Left lobe of liver (tissue), 2 donors: ENCODE results near the gene SLC13A3. TPM values are rescaled to one million over a fixed set of nuclear protein-coding genes. Genes with fewer than 3 reads are reported as not detected.

ENCODE experiments used
- ATAC-seq: fragments of 200-7000 bp; cut with Tn5 transposase; one replicate; pipeline ENCODE4 v1.9.1; 2020; ENCODE audit warnings: mild to moderate bottlenecking, moderate library complexity
- DNase-seq: peaks from one replicate; pipeline ENCODE4 v3.0.0-alpha.2; 2020; ENCODE audit warnings: low spot score
- total RNA-seq: library from RNA; stranded (reverse); gene quantifications from one replicate; pipeline ENCODE4 v1.2.1, GENCODE V29; 2021
- donor health status: DM: no; HTN: no; CAD: no; lungs with moderate emphysema.
- donor health status: DM: no; HTN: yes; CAD: no.

Gene SLC13A3
- total RNA-seq, 1 donor from 2014 or later = 7.1 TPM

DNA sequence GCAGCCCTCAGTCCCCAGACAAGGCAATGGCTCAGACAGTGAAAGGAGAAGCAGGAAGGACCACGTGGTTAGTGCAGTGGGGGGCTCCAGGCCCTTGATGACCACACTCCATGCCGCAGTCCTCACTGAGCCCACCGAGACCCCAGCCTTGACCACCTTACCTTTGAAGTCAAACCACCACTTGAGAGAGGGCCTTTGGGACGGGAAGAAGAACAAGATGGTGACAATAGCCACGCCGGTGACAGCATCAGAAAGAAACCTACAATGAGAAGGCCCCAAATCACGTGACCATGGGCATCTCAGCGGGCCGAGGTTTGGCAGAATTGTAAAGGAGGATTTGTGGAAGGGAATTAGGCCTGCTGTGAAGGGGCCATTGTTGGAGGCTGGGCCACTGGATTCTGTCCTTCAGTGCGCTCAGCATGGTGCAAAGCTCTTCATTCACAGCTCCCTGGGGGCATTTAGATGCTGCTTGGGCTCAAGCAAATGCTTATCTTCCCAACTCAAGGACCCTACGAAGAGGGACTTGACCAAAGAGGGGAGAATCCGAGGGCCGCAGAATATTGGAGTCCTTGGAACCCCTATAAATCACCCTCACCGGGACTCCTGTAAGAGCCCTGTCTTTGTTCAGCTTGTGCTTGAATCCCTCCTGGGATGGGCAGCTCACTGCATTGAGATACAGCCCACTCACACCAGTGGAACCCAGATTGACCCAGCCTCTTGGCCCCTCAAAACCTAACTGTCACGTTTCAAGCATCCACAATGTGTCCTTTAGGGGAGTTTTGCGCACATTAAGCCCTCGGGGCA lies 67.6 kb downstream of the SLC13A3 start:
- ATAC-seq (no peak), DNase-seq (no peak)

- DNase-seq (no peak), ATAC-seq (no peak)
Observed at GRCh38 chr20:46582648-46583047, 68.6 kb downstream of the SLC13A3 start.

DNA sequence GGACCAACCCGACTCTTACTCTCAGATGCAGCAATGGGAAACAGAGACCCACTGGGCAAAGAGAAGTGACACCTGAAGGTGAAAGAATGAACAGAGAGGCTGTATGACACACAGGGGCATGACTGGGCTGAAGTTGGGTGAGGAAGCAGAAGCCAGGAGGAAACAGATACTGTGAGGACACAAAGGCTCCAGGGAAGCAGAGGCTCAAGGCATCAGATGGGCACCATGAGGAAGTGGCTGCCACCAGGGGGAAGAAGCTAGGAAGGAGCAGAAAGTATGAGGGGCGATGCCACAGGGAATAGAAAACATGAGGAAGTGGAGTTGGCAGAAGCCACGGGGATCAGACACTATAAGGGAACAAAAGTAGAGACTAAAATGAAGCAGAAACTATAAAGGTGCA lies 69.9 kb downstream of the SLC13A3 start:
- no peak for DNase-seq

DNA sequence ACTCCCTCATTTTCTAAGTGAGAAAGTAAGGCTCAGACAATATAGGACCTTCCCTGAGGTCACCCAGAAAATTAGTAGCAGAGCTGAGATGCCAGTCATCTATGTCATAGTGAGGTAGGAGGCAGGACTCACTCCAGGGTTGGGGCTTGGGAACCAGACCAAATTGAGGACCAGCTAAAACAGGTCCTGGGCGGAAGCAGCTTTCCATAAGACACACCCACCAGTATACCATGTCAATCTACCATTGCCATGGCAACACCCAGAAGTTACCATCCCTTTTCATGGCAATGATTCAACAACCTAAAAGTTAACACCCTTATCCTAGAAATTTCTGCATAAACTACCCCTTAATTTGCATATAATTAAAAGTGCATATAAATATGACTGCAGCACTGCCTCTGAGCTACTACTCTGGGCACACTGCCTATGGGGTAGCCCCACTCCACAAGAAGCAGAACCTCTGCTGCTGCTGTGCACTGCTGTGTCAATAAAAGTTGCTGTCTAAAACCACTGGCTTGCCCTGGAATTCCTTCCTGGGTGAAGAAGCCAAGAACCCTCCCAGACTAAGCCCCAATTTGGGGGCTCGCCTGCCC lies 70.5 kb downstream of the SLC13A3 start:
- ATAC-seq (no peak), DNase-seq (no peak)

More for the DNA sequence above, 69.9 kb downstream of the SLC13A3 start:
- no peak for ATAC-seq

DNA sequence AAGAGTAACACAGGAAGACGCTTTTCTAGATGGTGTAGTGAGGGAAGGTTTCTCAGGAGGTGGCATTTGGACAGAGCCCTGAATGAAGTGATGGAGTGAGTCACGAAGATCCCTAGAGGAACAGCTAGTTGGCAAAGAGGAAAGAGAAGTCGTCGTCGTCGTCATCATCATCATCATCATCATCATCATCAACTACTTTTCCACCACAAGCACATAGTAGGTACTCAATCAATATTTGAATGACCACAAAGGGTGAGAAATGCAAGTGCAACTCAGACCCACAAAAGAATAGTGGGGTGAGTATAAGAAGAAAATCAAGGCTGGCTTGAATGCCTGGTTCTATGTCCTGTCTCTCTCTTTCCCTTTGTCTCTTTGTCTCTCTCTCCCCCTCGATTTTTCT lies 72.5 kb downstream of the SLC13A3 start:
- no peak for ATAC-seq
- no peak for DNase-seq

- DNase-seq (no peak), ATAC-seq (no peak)
Observed at GRCh38 chr20:46576774-46577395, 74.4 kb downstream of the SLC13A3 start.

DNA sequence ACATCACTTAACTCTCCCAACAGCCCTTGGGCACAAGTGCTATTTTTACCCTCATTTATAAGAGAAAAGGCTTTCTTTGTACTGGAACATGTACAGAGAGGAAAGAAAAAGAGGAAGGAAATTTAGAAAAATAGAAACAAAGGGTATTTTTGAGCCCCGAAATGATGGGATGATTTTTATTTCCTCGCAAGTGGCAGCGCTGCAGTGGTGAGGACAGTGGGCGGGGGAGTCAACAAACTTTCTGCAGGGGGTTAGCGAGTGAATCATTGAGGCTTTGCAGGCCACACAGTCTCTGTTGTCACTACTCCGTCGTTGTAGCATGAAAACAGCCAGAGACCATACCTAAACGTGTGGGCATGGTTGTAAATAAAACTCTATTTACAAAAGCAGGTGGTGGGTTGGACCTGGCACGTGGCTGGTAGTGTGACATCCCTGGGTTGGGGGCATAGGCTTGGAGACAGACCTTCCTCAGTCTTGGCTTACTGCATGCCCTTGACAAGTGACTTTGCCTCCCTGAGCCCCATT lies 75.3 kb downstream of the SLC13A3 start:
- no peak for DNase-seq

DNA sequence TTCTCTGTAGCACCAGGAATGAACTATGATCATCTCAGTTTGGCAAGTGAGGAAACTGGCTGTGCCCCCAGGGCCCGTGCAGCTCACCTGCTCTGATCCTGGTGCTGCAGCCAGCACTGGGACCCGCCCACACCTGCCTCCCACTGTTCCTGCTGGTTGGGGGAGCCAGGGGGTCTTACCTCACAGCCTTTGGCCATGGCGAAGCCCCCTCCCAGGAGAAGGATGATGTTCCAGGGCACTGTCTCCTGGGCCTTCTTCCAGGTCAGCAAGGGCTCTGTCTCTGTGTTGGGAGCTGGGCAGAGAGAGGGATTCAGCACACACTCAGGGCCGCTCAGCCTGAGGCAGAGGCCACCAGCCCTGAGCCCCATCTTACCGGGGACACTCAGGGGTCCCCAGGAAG lies 75.9 kb downstream of the SLC13A3 start:
- ATAC-seq (no peak), DNase-seq (no peak)

More for the DNA sequence above, 75.3 kb downstream of the SLC13A3 start:
- ATAC-seq = no peak

DNA sequence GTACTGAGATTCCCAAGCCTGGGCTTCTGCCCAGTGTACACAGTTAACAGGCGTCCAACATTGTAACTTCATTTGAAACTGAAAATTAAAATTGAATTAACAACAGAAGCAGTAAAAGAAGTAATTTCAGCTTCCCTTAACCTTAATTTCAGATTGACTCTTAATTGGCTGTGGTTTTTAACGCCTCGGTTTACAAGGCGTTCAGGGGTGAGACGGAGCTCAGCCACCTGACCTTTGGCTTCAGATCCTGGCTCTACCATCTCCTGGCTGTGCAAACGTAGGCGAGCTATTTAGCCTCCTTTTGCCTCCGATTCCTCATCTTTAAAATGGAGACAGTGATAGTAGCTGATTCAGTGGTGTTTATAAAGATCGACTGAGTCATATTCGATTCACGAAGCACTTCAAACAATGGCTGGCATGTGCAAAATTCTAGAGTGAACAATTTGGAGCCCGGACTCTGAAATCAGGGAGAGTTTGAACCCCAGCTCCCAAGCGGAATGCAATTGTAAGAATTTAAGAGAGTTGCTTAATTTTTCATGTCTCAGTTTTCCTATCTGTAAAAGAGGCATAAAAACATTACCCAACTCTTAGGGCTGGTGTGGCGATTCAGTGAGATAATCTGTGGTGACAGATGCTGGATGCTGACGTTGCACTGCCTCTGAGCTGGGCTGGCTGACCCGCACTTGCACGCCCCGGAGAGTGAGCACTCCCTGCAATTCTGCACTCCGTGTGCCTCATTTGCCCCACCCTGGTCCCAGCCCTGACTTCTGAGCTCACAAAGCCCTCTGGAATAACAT lies 77.3 kb downstream of the SLC13A3 start:
- DNase-seq = no peak
- ATAC-seq = peak; percentile 52

DNA sequence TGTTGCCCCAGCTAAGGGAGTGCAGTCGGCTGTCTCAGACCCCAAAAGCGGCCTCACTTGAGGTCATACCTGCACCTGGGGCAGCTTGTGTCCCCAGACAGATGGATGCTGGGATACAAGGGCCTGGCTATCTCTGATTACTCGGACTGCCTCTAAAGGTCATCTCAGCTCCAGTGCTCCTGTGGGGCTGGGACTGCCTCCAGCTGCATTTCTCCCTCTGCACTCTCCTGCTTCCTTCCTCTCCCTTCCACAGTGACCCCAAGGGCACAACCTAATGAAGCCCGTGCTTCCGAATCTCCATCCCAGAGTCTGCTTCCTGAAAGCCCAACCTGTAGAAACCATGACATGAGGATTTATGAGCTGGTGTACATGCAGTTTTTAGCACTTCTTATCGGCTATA lies 78.0 kb downstream of the SLC13A3 start:
- no peak for ATAC-seq

GRCh38 chr20:46572790-46573189 lies 78.5 kb downstream of the SLC13A3 start:
- no peak for DNase-seq
- no peak for ATAC-seq

More for the DNA sequence above, 78.0 kb downstream of the SLC13A3 start:
- no peak for DNase-seq

DNA sequence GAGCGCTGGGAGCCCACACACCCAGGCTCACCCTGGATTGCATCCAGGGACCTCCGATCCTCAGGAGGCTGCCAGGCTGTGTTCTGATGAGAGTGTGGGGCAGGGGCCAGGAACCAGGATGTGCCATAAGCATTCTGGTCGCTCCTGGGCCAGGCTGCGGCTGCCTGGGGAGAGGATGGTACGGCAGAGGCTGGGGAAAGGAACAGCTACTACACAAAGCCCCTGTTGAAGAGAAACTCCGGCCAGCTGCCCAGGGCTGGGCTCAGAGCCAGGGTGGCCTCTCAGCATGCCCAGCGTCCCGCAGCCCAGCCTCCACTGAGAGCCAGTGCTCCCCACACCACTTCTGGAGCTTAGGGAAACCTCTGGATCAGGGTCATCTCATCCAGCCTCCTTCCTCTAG lies 79.1 kb downstream of the SLC13A3 start:
- ATAC-seq = peak; percentile 22
- no peak for DNase-seq

DNA sequence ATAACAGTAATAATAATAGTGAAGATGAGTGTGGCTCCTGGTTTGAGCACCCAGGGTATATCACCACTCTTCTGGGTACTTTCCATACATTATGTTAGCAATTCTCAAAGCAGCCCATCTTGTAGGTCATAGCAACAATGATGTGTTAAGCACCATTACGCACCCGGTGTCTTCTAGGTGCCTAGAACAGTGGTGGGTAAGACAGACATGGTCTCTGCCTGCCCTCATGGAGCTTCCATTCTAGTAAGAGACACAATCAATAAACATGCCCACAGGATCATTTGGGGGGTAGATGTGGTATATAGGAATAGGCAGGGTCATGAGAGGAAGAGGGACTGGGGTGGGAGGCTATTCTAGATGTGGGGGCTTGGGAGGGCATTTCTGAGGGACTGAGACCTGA lies 79.8 kb downstream of the SLC13A3 start:
- ATAC-seq (no peak), DNase-seq (no peak)

DNA sequence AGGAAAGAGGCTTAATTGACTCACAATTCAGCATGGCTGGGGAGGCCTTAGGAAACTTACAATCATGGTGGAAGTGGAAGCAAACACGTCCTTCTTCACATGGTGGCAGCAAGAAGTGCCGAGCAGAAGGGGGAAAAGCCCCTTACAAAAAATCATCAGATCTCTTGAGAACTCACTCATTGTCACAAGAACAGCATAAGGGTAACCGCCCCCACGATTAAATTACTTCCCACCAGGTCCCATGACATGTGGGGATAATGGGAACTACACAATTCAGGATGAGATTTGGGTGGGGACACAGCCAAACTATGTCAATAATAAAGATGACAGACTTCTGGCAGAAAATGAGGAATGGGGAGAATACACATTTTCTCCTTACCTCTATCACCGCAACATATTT lies 80.3 kb downstream of the SLC13A3 start:
- DNase-seq (no peak), ATAC-seq (no peak)

DNA sequence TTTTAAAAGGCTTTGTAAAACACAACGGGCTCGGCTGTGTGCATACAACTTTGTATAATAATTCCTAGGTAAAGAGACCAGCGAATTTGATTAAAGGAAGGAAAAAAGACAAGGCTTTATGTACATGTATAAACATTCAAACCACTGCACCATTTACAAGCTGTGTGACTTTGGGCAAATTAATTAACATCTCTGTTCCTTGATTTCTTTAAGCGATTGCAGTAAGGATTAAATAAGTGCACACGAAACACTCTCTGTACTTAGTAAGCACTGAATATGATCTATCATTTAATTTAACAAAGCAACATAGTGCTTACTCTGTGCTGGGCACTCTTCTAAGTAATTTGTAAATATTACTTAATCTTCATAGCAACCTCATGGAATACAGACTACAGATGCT lies 81.3 kb downstream of the SLC13A3 start:
- no peak for DNase-seq
- no peak for ATAC-seq

DNA sequence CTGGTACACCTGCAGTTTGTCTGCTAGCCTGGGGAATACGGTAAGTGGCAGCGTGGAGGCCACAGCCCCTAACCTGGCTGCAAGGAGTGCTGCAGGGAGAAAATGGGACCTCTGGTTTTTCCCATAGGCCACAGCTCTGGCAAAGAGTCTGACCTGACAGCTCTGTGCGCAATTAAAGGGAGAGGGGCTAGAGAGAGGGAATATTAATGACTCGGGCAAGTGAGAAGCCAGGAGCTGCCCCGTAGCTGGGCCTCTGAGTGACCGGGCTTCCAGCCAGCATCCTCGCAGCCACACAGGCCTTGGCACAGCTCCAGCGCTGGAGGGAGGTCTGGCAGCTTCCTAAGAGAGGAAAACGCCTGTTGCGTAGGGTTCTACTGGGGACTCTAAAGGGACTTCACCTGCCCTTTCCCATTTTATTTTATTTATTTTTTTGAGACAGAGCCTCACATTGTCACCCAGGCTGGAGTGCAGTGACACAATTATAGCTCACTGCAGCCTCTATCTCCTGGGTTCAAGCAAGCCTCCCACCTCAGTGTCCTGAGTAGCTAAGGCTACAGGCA lies 82.6 kb downstream of the SLC13A3 start:
- peak; percentile 95 for ATAC-seq
- DNase-seq = peak; percentile 95

DNA sequence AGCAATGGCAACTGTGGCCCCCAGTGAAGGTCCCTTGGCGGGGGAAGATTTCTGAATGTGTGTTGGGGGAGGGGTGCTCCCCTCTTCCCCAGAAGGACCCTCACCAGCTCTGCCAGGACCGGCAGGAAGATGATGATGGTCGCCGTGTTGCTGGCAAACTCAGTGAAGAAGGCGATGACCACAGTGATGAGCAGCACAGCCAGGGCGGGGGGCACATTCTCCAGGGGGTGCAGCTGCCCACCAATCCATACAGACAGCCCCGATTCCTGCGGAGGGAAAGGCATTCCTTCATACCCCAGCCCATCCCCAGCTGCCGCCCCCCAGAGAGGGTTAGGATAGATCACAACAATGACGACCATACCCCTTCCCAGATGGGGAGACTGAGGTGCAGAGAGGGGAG lies 85.1 kb downstream of the SLC13A3 start:
- DNase-seq = no peak
- no peak for ATAC-seq

DNA sequence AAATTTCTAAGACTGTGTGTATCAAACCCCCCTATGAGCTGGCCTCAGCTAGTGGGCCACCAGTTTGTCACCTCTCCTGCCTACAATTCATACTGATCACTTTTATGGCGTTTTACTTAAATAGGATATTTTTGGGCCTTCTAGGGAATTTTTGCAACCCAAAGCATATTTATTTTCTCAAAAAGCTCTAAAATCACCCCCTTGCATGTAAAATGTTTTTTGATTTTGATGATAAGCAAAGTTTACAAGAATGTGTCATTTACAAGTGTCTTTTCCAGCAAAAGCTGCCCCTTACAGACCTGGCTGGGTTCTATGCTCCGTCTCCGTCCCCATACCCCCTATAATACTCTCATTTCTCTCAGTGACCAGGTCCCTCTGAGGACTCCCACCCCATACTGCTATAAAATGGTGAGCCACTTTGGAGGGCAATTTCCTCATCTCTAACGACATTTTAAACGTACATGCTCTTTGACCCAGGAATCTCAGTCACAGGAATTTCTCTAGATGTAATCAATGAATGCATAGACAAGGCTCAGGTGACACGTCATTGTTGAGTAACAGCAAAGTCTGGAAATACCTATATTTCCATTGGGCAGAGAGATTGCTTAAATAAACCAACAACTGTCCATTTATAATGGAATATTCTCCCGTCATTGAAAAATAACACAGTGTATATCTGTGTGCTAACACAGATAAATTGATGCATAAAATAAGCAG lies 86.9 kb downstream of the SLC13A3 start:
- DNase-seq (no peak), ATAC-seq (no peak)

DNA sequence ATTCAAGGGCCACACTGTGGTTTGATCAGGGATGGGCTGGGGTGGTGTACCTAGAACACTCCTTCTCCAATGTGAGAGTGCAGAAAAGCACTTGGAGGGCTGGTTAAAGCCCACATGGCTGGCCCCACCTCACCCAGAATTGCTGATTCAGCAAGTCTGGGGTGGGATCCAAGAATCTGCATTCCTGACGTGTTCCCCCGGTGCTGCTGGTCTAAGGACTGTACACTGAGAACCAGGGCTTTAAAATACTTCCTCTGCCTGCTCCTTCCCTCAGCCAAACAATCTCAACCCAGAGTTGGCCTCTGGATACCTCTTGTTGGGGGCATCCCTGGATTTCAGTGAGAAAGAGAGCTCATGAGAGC lies 87.4 kb downstream of the SLC13A3 start:
- DNase-seq (no peak), ATAC-seq (no peak)

- ATAC-seq = no peak
- DNase-seq = no peak
Observed at GRCh38 chr20:46563170-46563859, 87.9 kb downstream of the SLC13A3 start.
